ENCODE measurements around the gene FLNA.

GRCh38 chrX:154333837-154334271 is 40.6 kb downstream of the FLNA start:
- TF ChIP-seq EZH2 (optimal IDR thresholded peaks at IDR 0.05; ENCODE audit: low read depth, low read length) (no peak), CTCF (IDR thresholded peaks at IDR 0.05; ENCODE audit: low read length) (no peak)
